Trophoblast cell (in vitro differentiated cells and primary cell): Measurements from ENCODE around the gene NFYA.

Experiments used
- DNase-seq, 2 donors: peaks; one replicate each; pipeline ENCODE4 v3.0.0-alpha.2; 2016
- H2AFZ ChIP-seq: 2 replicates; pipeline ENCODE4 v1.6.1; 2013; ENCODE audit warnings: low read length, moderate library complexity, mild to moderate bottlenecking; ENCODE audit not compliant: insufficient read depth, poor library complexity
- H2AK5ac ChIP-seq: 2 replicates; pipeline ENCODE4 v1.6.1; 2013; ENCODE audit warnings: mild to moderate bottlenecking, low read length
- H2BK120ac ChIP-seq: 2 replicates; pipeline ENCODE4 v1.6.1; 2013; ENCODE audit warnings: low read length, mild to moderate bottlenecking, moderate library complexity; ENCODE audit not compliant: insufficient read depth, poor library complexity
- H2BK12ac ChIP-seq: 2 replicates; pipeline ENCODE4 v1.6.1; 2013; ENCODE audit warnings: mild to moderate bottlenecking, low read length, moderate library complexity
- H2BK5ac ChIP-seq: 2 replicates; pipeline ENCODE4 v1.6.1; 2013; ENCODE audit warnings: low read length, low read depth, moderate library complexity, mild to moderate bottlenecking; ENCODE audit not compliant: poor library complexity
- H3K14ac ChIP-seq: 2 replicates; pipeline ENCODE4 v1.6.1; 2013; ENCODE audit warnings: mild to moderate bottlenecking, low read length
- H3K18ac ChIP-seq: 2 replicates; pipeline ENCODE4 v1.6.1; 2013; ENCODE audit warnings: mild to moderate bottlenecking, low read length
- H3K23ac ChIP-seq: 2 replicates; pipeline ENCODE4 v1.6.1; 2013; ENCODE audit warnings: low read length
- H3K27ac ChIP-seq: 2 replicates; pipeline ENCODE4 v1.5.1; 2013; ENCODE audit warnings: low read depth, mild to moderate bottlenecking, inconsistent platforms, low read length, moderate library complexity
- H3K27me3 ChIP-seq: 2 replicates; pipeline ENCODE4 v1.6.1; 2013; ENCODE audit warnings: inconsistent platforms, mild to moderate bottlenecking, low read length, moderate library complexity; ENCODE audit not compliant: insufficient read depth
- H3K36me3 ChIP-seq, 2 experiments: 1 replicate in 1 of 2; 2 replicates in 1 of 2; pipeline ENCODE4 v1.6.1; 2013; ENCODE audit warnings: low read length in 2 of 2, mild to moderate bottlenecking in 2 of 2, moderate library complexity in 1 of 2; ENCODE audit not compliant: insufficient read depth in 2 of 2, control insufficient read depth in 1 of 2
- H3K4ac ChIP-seq: 2 replicates; pipeline ENCODE4 v1.6.1; 2013; ENCODE audit warnings: low read depth, mild to moderate bottlenecking, low read length, moderate library complexity
- H3K4me1 ChIP-seq, 2 experiments: 1 replicate in 1 of 2; 2 replicates in 1 of 2; pipeline ENCODE4 v1.6.1; 2013; ENCODE audit warnings: low read length in 2 of 2, mild to moderate bottlenecking in 2 of 2, moderate library complexity in 1 of 2; ENCODE audit not compliant: insufficient read depth in 2 of 2, control insufficient read depth in 1 of 2
- H3K4me2 ChIP-seq: 2 replicates; pipeline ENCODE4 v1.6.1; 2013; ENCODE audit warnings: inconsistent platforms, mild to moderate bottlenecking, low read length, moderate library complexity
- H3K4me3 ChIP-seq: 2 replicates; pipeline ENCODE4 v1.5.1; 2013; ENCODE audit warnings: mild to moderate bottlenecking, low read depth, low read length, inconsistent platforms
- H3K79me1 ChIP-seq: one replicate; pipeline ENCODE4 v1.6.1; 2013; ENCODE audit warnings: low read length
- H3K79me2 ChIP-seq: 2 replicates; pipeline ENCODE4 v1.6.1; 2013; ENCODE audit warnings: low read length, mild to moderate bottlenecking; ENCODE audit not compliant: control insufficient read depth, insufficient read depth, poor library complexity
- H3K9ac ChIP-seq: 2 replicates; pipeline ENCODE4 v1.6.1; 2013; ENCODE audit warnings: mild to moderate bottlenecking, low read length
- H3K9me3 ChIP-seq: 2 replicates; pipeline ENCODE4 v1.6.1; 2013; ENCODE audit warnings: low read depth, mild to moderate bottlenecking, control low read depth, inconsistent platforms, low read length; ENCODE audit not compliant: insufficient read depth
- H4K12ac ChIP-seq: 2 replicates; pipeline ENCODE4 v1.6.1; 2013; ENCODE audit warnings: low read depth, mild to moderate bottlenecking, low read length, moderate library complexity
- H4K8ac ChIP-seq: 2 replicates; pipeline ENCODE4 v1.6.1; 2013; ENCODE audit warnings: low read depth, mild to moderate bottlenecking, low read length, moderate library complexity
- H4K91ac ChIP-seq: one replicate; pipeline ENCODE4 v1.6.1; 2013; ENCODE audit warnings: low read depth, mild to moderate bottlenecking, low read length, moderate library complexity
- WGBS: extraction: QIAGEN DNeasy Blood & Tissue Kit; methylation state at CpG from one replicate; pipeline ENCODE4 v1.1.7; 2013; ENCODE audit warnings: missing lambda C conversion rate; ENCODE audit not compliant: insufficient read length, insufficient coverage; ENCODE audit errors: extremely low coverage; 5-methylcytosine and 5-hydroxymethylcytosine counted together

NFYA gene

GRCh38 chr6:41047306-41047705 is 25.5 kb upstream of the NFYA start:
- Histone ChIP-seq H3K4me1 (peaks cover 22 to 24% of the 10 kb centered on the region in 2 experiments), H3K36me3 (no peaks in the 10 kb centered on the region), H2BK120ac (no peak overlapping the region), H4K8ac (no peak overlapping the region), H3K9ac (no peak overlapping the region), H3K23ac (no peak overlapping the region), H2BK12ac (no peak overlapping the region), H3K27me3 (no peaks in the 10 kb centered on the region), H3K14ac (no peak overlapping the region), H3K4me3 (no peak overlapping the region), H2AFZ (no peak overlapping the region), H2AK5ac (no peak overlapping the region), H3K4ac (no peak overlapping the region), H4K91ac (no peak overlapping the region), H3K79me1 (peaks cover 14% of the 10 kb centered on the region), H3K79me2 (no peaks in the 10 kb centered on the region), H3K4me2 (no peak overlapping the region), H3K9me3 (no peaks in the 10 kb centered on the region), H4K12ac (no peak overlapping the region), H3K27ac (no peak overlapping the region), H3K18ac (no peak overlapping the region), H2BK5ac (no peak overlapping the region)
- no CpG with 5 or more reads among the region's 2 CpGs for whole genome bisulfite sequencing
- no peak for DNase-seq

- Histone ChIP-seq H4K91ac (peak overlapping the region; percentile 77), H2AFZ (no peak overlapping the region), H2BK12ac (peak overlapping the region; percentile 39), H3K79me1 (peaks cover 14% of the 10 kb centered on the region), H4K8ac (no peak overlapping the region), H3K27me3 (no peaks in the 10 kb centered on the region), H2BK120ac (peak overlapping the region; percentile 28), H3K23ac (no peak overlapping the region), H3K4me2 (no peak overlapping the region), H3K27ac (no peak overlapping the region), H3K18ac (peak overlapping the region; percentile 8), H3K14ac (peak overlapping the region; percentile 0), H3K36me3 (no peaks in the 10 kb centered on the region), H3K4ac (no peak overlapping the region), H3K4me1 (peaks cover 22 to 25% of the 10 kb centered on the region in 2 experiments), H2AK5ac (peak overlapping the region; percentile 72), H3K9ac (no peak overlapping the region), H2BK5ac (no peak overlapping the region), H3K9me3 (no peaks in the 10 kb centered on the region), H3K79me2 (no peaks in the 10 kb centered on the region), H4K12ac (no peak overlapping the region), H3K4me3 (no peak overlapping the region)
- no peak for DNase-seq
- WGBS: no CpG with 5 or more reads among the region's 9 CpGs
Measured at GRCh38 chr6:41047745-41048732, 24.7 kb upstream of the NFYA start.

- H3K9me3 ChIP-seq: no peaks in the 10 kb centered on the region
- WGBS: no CpG with 5 or more reads among the region's 1 CpG
- H4K91ac ChIP-seq: peak overlapping the region; percentile 3
- peak overlapping the region; percentile 74 for H3K27ac ChIP-seq
- H4K12ac ChIP-seq: no peak overlapping the region
- no peak overlapping the region for H2BK12ac ChIP-seq
- H3K4me2 ChIP-seq: peak overlapping the region; percentile 34
- no peak overlapping the region for H3K9ac ChIP-seq
- peaks cover 14% of the 10 kb centered on the region for H3K79me1 ChIP-seq
- H2AFZ ChIP-seq: no peak overlapping the region
- peak overlapping the region; percentile 4 for H2BK120ac ChIP-seq
- H3K4ac ChIP-seq: no peak overlapping the region
- no peak overlapping the region for H4K8ac ChIP-seq
- no peak overlapping the region for H3K14ac ChIP-seq
- H3K18ac ChIP-seq: no peak overlapping the region
- H3K27me3 ChIP-seq: no peaks in the 10 kb centered on the region
- H2AK5ac ChIP-seq: no peak overlapping the region
- peaks cover 22 to 29% of the 10 kb centered on the region in 2 experiments for H3K4me1 ChIP-seq
- no peak for DNase-seq
- H3K79me2 ChIP-seq: no peaks in the 10 kb centered on the region
- H2BK5ac ChIP-seq: no peak overlapping the region
- H3K4me3 ChIP-seq: no peak overlapping the region
- H3K36me3 ChIP-seq: no peaks in the 10 kb centered on the region
- H3K23ac ChIP-seq: no peak overlapping the region
Measured at GRCh38 chr6:41049521-41049920, 23.3 kb upstream of the NFYA start.

GRCh38 chr6:41049955-41050354 is 22.8 kb upstream of the NFYA start:
- Histone ChIP-seq H3K14ac (no peak overlapping the region), H3K4ac (no peak overlapping the region), H3K9me3 (no peaks in the 10 kb centered on the region), H3K27me3 (no peaks in the 10 kb centered on the region), H3K36me3 (no peaks in the 10 kb centered on the region), H2BK5ac (no peak overlapping the region), H2AK5ac (no peak overlapping the region), H2BK120ac (peak overlapping the region; percentile 46), H2BK12ac (peak overlapping the region; percentile 46), H3K27ac (peak overlapping the region; percentile 40), H3K4me3 (no peak overlapping the region), H3K79me1 (peaks cover 14% of the 10 kb centered on the region), H3K4me2 (no peak overlapping the region), H3K9ac (no peak overlapping the region), H3K23ac (no peak overlapping the region), H3K18ac (no peak overlapping the region), H4K12ac (no peak overlapping the region), H4K91ac (peak overlapping the region; percentile 60), H4K8ac (no peak overlapping the region), H2AFZ (no peak overlapping the region), H3K79me2 (no peaks in the 10 kb centered on the region), H3K4me1 (peaks cover 22 to 29% of the 10 kb centered on the region in 2 experiments)
- WGBS: no CpG with 5 or more reads among the region's 7 CpGs
- no peak for DNase-seq
